Vagina (tissue), 2 donors: ENCODE results near the gene CA7. TPM values are rescaled to one million over a fixed set of nuclear protein-coding genes. Genes with fewer than 3 reads are reported as not detected.
A peak's percentile ranks its signal among the peaks of the same experiment; 100 is the strongest.

ENCODE experiments used
- DNase-seq, 2 donors: peaks; one replicate each; pipeline ENCODE4 v3.0.0-alpha.2; 2017; ENCODE audit errors: extremely low spot score in 2 of 2
- H3K27ac ChIP-seq: fragments of 200-600 bp; sonication (generic); one replicate; pipeline ENCODE4 v1.5.1; 2019
- H3K27me3 ChIP-seq: fragments of 200-600 bp; sonication (generic); one replicate; pipeline ENCODE4 v1.5.1; 2019
- H3K36me3 ChIP-seq, 2 donors: fragments of 200-600 bp; sonication (generic); one replicate each; pipeline ENCODE4 v1.5.1; 2017 to 2019
- H3K4me1 ChIP-seq: fragments of 200-600 bp; sonication (generic); one replicate; pipeline ENCODE4 v1.5.1; 2019
- H3K4me3 ChIP-seq, 2 donors: fragments of 200-600 bp; sonication (generic); 1 replicate in 1 of 2; 2 replicates in 1 of 2; pipeline ENCODE4 v1.5.1; 2016 to 2019
- H3K9me3 ChIP-seq: fragments of 200-600 bp; sonication (generic); one replicate; pipeline ENCODE4 v1.5.1; 2019
- CTCF ChIP-seq, 3 experiments: fragments of 450-650 bp in 2 of 3; fragments of 200-600 bp in 1 of 3; sonication (generic) in 1 of 3; IDR thresholded peaks; one replicate each; pipeline ENCODE4 v1.5.1; 2017 to 2019; ENCODE audit warnings: antibody characterized with exemption in 3 of 3, mild to moderate bottlenecking in 2 of 3, moderate library complexity in 2 of 3
- POLR2A ChIP-seq, 2 donors: fragments of 450-650 bp; IDR thresholded peaks; one replicate each; pipeline ENCODE4 v1.6.1; 2017; ENCODE audit warnings: antibody characterized with exemption in 2 of 2, mild to moderate bottlenecking in 2 of 2, moderate library complexity in 2 of 2
- POLR2AphosphoS5 ChIP-seq, 2 donors: sonication (generic); formaldehyde crosslinking; IDR thresholded peaks; one replicate each; pipeline ENCODE4 v1.9.0; 2017; ENCODE audit warnings: antibody characterized with exemption in 2 of 2, mild to moderate bottlenecking in 2 of 2, low read depth in 1 of 2; ENCODE audit not compliant: insufficient read depth in 1 of 2
- intact Hi-C: fragments of 100-400 bp; cut with DNase I; formaldehyde crosslinking; loops from one replicate; pipeline ENCODE4 v1.15.1; 2023
- total RNA-seq: library from RNA; depleted of rRNA; stranded (reverse); fragments of >200 nt; gene quantifications from one replicate; pipeline ENCODE4 v1.2.3, GENCODE V29; 2016

CA7 gene
- total RNA-seq, 1 donor from 2014 or later = not detected

- intact Hi-C loops = no loop called here
Measured at GRCh38 chr16:66898207-66898606, 54.0 kb downstream of the CA7 start.

GRCh38 chr16:66898933-66899309 lies 54.7 kb downstream of the CA7 start:
- no peaks in the 10 kb centered on the region for H3K27me3 ChIP-seq
- no peak for DNase-seq
- no peaks in the 10 kb centered on the region for H3K36me3 ChIP-seq
- intact Hi-C loops = no loop called here
- peak overlapping the region; percentile 91 for H3K27ac ChIP-seq
- H3K9me3 ChIP-seq = no peaks in the 10 kb centered on the region
- TF ChIP-seq POLR2AphosphoS5 (IDR thresholded peaks at IDR 0.05; ENCODE audit: insufficient read depth in 1 of 2, low read depth in 1 of 2) (no peak), POLR2A (IDR thresholded peaks at IDR 0.05) (no peak), CTCF (IDR thresholded peaks at IDR 0.05) (no peak)
- peaks cover 34% of the 10 kb centered on the region for H3K4me1 ChIP-seq
- H3K4me3 ChIP-seq = no peak overlapping the region

More at GRCh38 chr16:66898207-66898606, 54.0 kb downstream of the CA7 start:
- no peaks in the 10 kb centered on the region for H3K36me3 ChIP-seq
- no peak overlapping the region for H3K4me3 ChIP-seq
- H3K4me1 ChIP-seq = peaks cover 34% of the 10 kb centered on the region
- no peaks in the 10 kb centered on the region for H3K27me3 ChIP-seq
- no peak for DNase-seq
- H3K27ac ChIP-seq = peak overlapping the region; percentile 91
- H3K9me3 ChIP-seq = no peaks in the 10 kb centered on the region
- no peak for TF ChIP-seq POLR2AphosphoS5 (IDR thresholded peaks at IDR 0.05; ENCODE audit: insufficient read depth in 1 of 2, low read depth in 1 of 2)
- TF ChIP-seq POLR2A (IDR thresholded peaks at IDR 0.05) = no peak
- TF ChIP-seq CTCF (IDR thresholded peaks at IDR 0.05) = no peak

- no peak for DNase-seq
- H3K27ac ChIP-seq = peak overlapping the region; percentile 91
- H3K36me3 ChIP-seq = no peaks in the 10 kb centered on the region
- peaks cover 34% of the 10 kb centered on the region for H3K4me1 ChIP-seq
- intact Hi-C loops = no loop called here
- no peak overlapping the region for H3K4me3 ChIP-seq
- TF ChIP-seq POLR2AphosphoS5 (IDR thresholded peaks at IDR 0.05; ENCODE audit: insufficient read depth in 1 of 2, low read depth in 1 of 2) = no peak
- TF ChIP-seq CTCF (IDR thresholded peaks at IDR 0.05) = no peak
- no peak for TF ChIP-seq POLR2A (IDR thresholded peaks at IDR 0.05)
- no peaks in the 10 kb centered on the region for H3K27me3 ChIP-seq
- H3K9me3 ChIP-seq = no peaks in the 10 kb centered on the region
Measured at GRCh38 chr16:66899310-66899944, 55.2 kb downstream of the CA7 start.

- Histone ChIP-seq H3K4me1 (peaks cover 40% of the 10 kb centered on the region), H3K27me3 (no peaks in the 10 kb centered on the region), H3K36me3 (no peaks in the 10 kb centered on the region), H3K27ac (peak overlapping the region; percentile 91), H3K9me3 (no peaks in the 10 kb centered on the region), H3K4me3 (no peak overlapping the region)
- no peak for DNase-seq
- TF ChIP-seq CTCF (IDR thresholded peaks at IDR 0.05) (no peak), POLR2AphosphoS5 (IDR thresholded peaks at IDR 0.05; ENCODE audit: insufficient read depth in 1 of 2, low read depth in 1 of 2) (peak; percentile 10 to 34)
- intact Hi-C loops = no loop called here
Measured at GRCh38 chr16:66899945-66900710, 55.9 kb downstream of the CA7 start.
